GM19193 (cell line): ENCODE data around the gene ANTXR2.

ENCODE experiments used
- POLR2A ChIP-seq: IDR thresholded peaks from 4 replicates; pipeline ENCODE4 v1.6.1; 2011; ENCODE audit not compliant: insufficient read depth, insufficient read length; ENCODE audit errors: extremely low read depth

Gene ANTXR2

DNA sequence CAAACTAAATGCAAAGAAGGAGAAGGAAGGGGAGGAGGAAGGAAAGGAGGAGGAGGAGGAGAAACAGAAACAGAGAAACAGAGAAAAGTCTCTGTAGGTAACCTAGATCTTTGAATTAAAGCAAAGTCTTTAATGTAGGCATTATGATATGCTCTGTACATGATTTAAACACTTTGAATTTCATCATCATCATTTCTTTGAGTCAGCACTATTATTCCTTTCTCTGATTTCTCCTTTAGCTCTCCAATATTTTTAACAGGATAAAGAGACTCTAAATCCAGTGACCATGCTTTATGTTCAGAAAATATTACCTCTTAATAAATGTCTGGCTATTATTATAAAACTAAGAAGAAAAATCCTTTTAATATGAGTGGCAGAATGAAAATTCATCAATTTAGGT lies 124.3 kb downstream of the ANTXR2 start:
- TF ChIP-seq POLR2A, result no peak

GRCh38 chr4:79948261-79948660 lies 124.8 kb downstream of the ANTXR2 start:
- no peak for TF ChIP-seq POLR2A

DNA sequence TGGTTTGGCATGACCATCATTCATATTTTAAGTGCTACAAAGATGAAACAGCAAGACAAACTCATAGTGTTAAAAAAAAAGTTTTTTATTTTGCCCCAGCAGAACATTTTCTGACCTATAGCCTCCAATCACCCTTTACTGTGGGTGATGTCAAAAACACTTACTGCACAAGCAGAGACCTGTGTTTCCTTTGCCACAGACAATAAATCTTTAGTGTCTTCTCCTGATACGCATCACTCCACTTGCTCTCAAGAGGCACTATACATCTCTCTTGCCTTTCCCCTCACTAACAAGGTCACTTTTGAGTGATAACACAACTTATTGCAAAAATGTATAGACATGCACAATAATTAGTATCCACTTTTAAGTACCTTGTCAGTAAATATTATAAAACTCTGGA lies 125.6 kb downstream of the ANTXR2 start:
- TF ChIP-seq POLR2A, result no peak

- TF ChIP-seq POLR2A, result no peak
These were observed 137.8 kb downstream of the ANTXR2 start for GRCh38 chr4:79935274-79935673.

DNA sequence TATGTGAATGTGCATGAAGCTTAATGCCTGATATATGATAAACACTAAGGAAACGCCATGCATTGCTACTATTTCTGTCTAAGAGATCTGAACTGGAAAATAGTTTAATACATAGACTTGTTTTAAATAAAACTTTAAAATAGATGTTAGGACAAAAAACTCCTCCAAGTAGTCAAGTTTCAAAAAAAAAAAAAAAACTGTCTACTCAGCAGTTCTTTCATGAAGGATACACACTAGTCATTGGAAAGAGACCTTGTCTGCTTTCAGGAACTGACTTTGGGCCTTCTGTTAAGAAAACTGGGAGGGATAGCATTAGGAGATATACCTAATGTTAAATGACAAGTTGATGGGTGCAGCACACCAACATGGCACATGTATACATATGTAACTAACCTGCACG lies 138.4 kb downstream of the ANTXR2 start:
- no peak for TF ChIP-seq POLR2A

- no peak for TF ChIP-seq POLR2A
These were observed 145.1 kb downstream of the ANTXR2 start for GRCh38 chr4:79927931-79928330.

DNA sequence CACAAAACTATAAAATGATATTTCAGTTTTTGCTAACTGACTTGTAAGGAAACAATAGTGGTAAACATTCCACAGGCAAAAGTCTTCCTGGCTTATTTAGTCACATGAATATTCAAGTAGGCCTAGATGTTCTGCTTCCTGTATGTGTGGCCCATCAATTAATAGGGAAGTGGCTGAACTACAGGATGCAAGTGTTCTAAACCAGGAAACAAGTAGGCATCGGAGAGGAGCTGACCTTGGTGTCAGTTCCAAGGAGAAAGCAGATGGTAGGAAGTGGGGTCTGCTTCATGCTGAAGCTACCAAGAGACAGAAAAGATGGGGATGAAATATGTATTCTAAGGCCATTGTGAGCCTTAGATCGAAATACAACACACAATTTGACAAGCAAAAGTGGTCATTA lies 149.7 kb downstream of the ANTXR2 start:
- no peak for TF ChIP-seq POLR2A

DNA sequence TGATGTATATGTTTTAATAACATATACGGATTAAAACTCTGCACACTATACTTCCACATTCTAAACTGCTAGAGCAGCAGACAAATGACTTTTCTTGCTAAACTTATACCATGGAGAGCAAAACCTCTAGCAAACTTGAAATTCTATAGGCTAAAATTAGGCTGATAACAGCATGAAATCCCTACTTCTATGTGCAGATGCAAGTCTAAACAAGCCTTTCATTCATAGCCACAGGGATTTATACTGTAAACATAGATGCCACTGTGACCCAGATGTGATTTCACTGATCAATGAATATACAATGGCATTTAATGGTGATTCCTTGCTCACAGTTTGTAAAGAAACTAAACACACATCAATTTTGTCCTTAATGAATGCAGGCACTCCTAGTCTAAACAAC lies 151.0 kb downstream of the ANTXR2 start:
- no peak for TF ChIP-seq POLR2A

- TF ChIP-seq POLR2A, result no peak
These were observed 152.7 kb downstream of the ANTXR2 start for GRCh38 chr4:79920163-79920853.

DNA sequence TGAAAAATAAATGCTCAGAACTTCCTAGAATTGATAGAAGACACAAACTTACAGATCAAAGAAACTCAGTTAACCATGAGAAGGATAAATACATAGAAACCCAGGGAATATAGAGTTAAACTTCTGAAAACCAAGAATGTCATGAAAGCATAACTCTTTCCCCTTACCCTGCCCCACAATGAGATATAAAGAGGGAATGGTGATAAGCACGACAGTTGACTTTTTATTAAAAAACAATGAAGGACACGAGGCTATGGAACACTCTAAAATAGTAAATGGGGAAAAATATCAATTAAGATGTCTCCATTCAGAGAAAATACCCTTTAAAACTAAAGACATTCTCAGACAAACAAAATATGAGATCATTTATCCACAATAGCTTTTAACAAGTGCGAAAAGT lies 154.7 kb downstream of the ANTXR2 start:
- TF ChIP-seq POLR2A, result no peak

- no peak for TF ChIP-seq POLR2A
These were observed 155.8 kb downstream of the ANTXR2 start for GRCh38 chr4:79917246-79917645.

DNA sequence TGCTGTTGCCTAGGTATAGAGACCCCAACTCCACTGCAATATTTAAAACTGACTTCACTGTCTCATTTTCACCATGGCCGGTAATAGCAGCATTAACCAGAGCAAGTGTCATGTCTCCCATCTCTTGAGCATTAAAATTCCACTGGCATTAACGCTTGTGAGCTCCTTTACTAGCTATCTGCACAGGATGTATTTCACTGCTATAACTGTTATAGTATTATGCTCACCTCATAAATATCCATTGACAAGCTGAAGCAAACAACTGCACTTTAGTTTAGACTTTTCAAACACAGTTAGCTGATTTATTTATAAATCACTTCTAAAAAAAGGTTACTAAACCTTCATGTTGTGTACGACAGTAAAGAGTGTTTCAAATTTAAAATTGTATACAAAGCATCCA lies 157.8 kb downstream of the ANTXR2 start:
- TF ChIP-seq POLR2A, result no peak

DNA sequence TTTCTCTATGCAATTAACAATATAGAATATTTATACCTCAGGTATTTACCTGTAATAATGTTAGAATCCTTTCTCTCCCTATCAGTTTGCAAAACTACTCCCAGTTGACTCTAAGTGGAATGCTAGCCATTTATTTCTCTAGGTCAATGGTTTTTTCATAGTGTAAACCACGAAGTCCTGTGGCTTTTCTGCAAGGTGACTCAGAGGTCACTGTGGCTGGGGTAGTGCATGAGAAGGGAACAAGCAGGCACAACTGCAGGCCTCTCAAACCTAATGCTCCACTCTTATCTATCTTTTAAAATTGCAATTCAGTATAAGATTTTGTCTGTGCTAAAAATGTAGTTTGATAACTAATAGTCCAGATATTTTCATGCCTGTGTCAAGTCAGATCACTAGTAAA lies 159.4 kb downstream of the ANTXR2 start:
- no peak for TF ChIP-seq POLR2A

GRCh38 chr4:79907001-79907400 lies 166.0 kb downstream of the ANTXR2 start:
- no peak for TF ChIP-seq POLR2A

DNA sequence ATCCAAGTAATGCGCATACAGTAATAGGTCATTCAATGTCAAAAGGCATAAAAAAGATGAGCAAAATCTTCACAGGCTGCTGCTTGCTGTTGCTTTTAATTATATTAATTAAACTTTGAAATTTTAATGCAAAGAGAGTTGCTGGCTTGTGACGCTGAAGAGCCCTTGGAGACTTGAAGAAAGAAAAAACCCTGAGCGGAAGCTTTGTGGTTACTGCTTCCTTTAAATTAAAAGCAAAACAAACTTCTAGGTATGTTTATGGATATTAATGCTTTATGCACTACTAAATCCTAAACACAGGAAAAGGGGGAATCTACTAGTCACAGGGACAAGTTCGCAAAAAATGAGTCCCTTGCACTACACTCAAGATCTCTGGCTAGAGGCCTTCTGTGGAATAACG lies 166.7 kb downstream of the ANTXR2 start:
- TF ChIP-seq POLR2A, result no peak

DNA sequence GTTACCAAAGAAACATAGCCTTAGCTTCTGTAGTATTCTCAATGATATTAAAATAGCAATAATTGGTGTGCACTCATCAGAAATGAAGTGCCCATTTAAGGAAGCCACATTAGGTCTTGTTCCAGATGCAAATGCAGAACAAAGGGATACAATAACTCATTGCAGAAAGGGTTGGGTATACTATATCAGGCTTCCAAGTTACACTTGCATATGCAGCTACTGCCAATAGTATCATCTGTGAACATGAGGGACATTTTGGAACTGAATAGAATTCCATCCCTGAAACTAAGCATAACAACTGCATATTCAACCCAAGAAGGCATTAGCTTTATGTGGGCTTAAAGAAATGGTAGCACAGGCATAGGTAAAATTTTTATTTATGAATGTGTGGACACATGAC lies 167.8 kb downstream of the ANTXR2 start:
- TF ChIP-seq POLR2A, result no peak

DNA sequence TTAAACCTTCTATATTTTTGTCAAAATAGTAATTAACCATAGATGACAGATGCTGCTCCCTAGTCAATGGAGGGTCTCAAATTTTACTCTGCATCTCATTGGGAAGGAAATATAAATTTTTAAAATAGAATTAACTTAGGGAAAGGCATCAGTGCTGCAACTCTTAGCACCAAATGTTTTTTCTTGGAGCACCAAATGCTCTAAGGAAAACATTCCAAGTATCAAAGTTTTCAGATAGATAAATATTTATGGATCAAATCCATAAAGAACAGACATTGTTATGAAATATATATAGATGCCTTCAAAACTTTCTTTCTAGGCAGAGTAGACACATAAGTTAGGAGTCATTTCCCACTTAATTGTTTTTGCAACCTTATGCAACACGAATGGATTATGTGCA lies 168.7 kb downstream of the ANTXR2 start:
- no peak for TF ChIP-seq POLR2A
